Gastroesophageal sphincter (tissue), 3 donors: ENCODE data around the gene OR10G3.

Source experiments
- EP300 ChIP-seq: sonication (generic); formaldehyde crosslinking; IDR thresholded peaks from one replicate; pipeline ENCODE4 v1.6.1; 2017; ENCODE audit warnings: antibody characterized with exemption, mild to moderate bottlenecking
- POLR2A ChIP-seq, 2 donors: fragments of 450-650 bp; IDR thresholded peaks; one replicate each; pipeline ENCODE4 v1.6.1; 2017; ENCODE audit warnings: antibody characterized with exemption in 2 of 2, mild to moderate bottlenecking in 2 of 2, moderate library complexity in 1 of 2
- POLR2AphosphoS5 ChIP-seq: sonication (generic); formaldehyde crosslinking; IDR thresholded peaks from one replicate; pipeline ENCODE4 v1.6.1; 2017; ENCODE audit warnings: antibody characterized with exemption
- TF ChIP-seq, protein P1 (sequence below), 4 experiments: fragments of 200-600 bp in 2 of 4; fragments of 450-650 bp in 2 of 4; sonication (generic) in 1 of 4; IDR thresholded peaks; one replicate each; pipeline ENCODE4 v1.5.1; 2017 to 2019; ENCODE audit warnings: antibody characterized with exemption in 4 of 4, mild to moderate bottlenecking in 2 of 4, moderate library complexity in 2 of 4

DNA sequence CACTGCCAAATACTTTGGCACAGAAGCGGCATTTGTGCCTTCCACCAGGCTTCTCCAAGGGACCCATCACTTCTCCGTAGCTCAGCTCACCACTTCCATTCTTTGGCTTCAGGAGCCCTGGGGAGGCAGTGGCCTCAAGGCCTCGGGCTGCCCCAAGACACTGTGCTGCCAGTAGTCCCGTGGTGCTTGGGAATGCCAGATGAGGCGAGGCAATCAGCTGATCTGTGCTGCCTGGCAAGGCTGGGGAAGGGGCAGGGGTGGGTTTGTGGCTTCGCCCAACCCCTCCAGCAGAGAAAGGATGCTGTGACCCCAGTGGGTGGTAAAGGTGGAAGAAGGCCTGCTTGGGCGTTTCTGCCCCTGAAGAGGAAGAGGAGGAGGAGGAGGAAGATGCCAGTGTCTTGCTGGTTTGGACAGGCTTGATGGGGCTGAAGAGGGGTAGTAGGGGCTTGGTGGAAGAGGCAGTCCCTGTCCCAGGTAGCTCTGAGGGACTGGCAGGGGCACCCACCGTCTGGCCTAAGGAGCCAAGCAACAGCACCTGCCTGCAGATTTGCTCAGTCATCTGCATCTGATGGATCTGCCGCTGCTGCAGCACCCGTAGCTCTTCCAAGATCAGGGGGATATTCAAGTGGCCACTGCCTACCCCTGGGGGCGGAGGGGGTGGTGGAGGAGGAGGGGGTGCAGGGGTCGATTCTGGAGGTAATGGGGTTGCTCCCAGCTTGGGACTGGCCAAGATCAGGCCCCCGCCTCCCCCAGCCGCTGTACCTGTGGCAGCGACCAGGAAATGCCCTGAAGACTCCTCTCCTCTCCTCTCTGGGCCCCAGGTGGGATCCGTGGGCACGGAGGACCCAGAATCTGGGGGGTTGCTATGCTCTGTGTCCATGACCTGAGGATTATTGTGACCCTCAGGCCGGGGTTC lies 55.0 kb downstream of the OR10G3 start:
- TF ChIP-seq POLR2AphosphoS5: no peak
- TF ChIP-seq, protein P1, sequence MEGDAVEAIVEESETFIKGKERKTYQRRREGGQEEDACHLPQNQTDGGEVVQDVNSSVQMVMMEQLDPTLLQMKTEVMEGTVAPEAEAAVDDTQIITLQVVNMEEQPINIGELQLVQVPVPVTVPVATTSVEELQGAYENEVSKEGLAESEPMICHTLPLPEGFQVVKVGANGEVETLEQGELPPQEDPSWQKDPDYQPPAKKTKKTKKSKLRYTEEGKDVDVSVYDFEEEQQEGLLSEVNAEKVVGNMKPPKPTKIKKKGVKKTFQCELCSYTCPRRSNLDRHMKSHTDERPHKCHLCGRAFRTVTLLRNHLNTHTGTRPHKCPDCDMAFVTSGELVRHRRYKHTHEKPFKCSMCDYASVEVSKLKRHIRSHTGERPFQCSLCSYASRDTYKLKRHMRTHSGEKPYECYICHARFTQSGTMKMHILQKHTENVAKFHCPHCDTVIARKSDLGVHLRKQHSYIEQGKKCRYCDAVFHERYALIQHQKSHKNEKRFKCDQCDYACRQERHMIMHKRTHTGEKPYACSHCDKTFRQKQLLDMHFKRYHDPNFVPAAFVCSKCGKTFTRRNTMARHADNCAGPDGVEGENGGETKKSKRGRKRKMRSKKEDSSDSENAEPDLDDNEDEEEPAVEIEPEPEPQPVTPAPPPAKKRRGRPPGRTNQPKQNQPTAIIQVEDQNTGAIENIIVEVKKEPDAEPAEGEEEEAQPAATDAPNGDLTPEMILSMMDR (IDR thresholded peaks at IDR 0.05): no peak
- TF ChIP-seq POLR2A (IDR thresholded peaks at IDR 0.05): no peak
- no peak for TF ChIP-seq EP300
